SU-DHL-6 (cell line): ENCODE results near the gene AFF2.

ENCODE experiments used
- H2AFZ ChIP-seq: fragments of 200-600 bp; sonication (generic); 2 replicates; pipeline ENCODE4 v1.6.1; 2014; ENCODE audit warnings: low read depth, mild to moderate bottlenecking, moderate library complexity, mixed read lengths, antibody characterized with exemption, low read length; ENCODE audit not compliant: severe bottlenecking
- H3F3A ChIP-seq: fragments of 200-600 bp; shearing (Covaris generic); 2 replicates; pipeline ENCODE4 v1.6.0; 2016; ENCODE audit warnings: antibody characterized with exemption, mild to moderate bottlenecking; ENCODE audit not compliant: insufficient read depth
- H3K27ac ChIP-seq: fragments of 200-600 bp; sonication (generic); 2 replicates; pipeline ENCODE4 v1.5.1; 2016; ENCODE audit warnings: low read depth, mild to moderate bottlenecking, low read length, moderate library complexity, mixed read lengths
- H3K27me3 ChIP-seq: fragments of 200-600 bp; sonication (generic), shearing (Covaris generic); 2 replicates; pipeline ENCODE4 v1.6.0; 2014; ENCODE audit warnings: mild to moderate bottlenecking, low read length
- H3K36me3 ChIP-seq: fragments of 200-600 bp; sonication (generic); 2 replicates; pipeline ENCODE4 v1.6.1; 2014; ENCODE audit warnings: mild to moderate bottlenecking, low read length, mixed read lengths
- H3K4me2 ChIP-seq: fragments of 300-600, 200-600 bp; shearing (Covaris generic), sonication (generic); 2 replicates; pipeline ENCODE4 v1.6.0; 2014; ENCODE audit warnings: low read length, low read depth, mild to moderate bottlenecking; ENCODE audit not compliant: poor library complexity, severe bottlenecking
- H3K4me3 ChIP-seq: fragments of 200-600 bp; sonication (generic); 2 replicates; pipeline ENCODE4 v1.5.1; 2014; ENCODE audit warnings: antibody characterized with exemption, low read length, mild to moderate bottlenecking, mixed read lengths; ENCODE audit not compliant: insufficient read depth, poor library complexity, severe bottlenecking
- H3K79me2 ChIP-seq: fragments of 200-600 bp; sonication (generic); 2 replicates; pipeline ENCODE4 v1.6.1; 2014; ENCODE audit warnings: mild to moderate bottlenecking, low read length, moderate library complexity; ENCODE audit not compliant: insufficient read depth
- H3K9ac ChIP-seq: fragments of 200-600 bp; sonication (generic); 2 replicates; pipeline ENCODE4 v1.7.0; 2014; ENCODE audit warnings: mild to moderate bottlenecking, low read length
- H3K9me2 ChIP-seq: fragments of 200-600 bp; sonication (generic); replicated peaks from 2 replicates; pipeline ENCODE4 v1.6.1; 2014; ENCODE audit warnings: low read length; ENCODE audit not compliant: insufficient read depth
- H3K9me3 ChIP-seq: fragments of 200-600 bp; sonication (generic); 2 replicates; pipeline ENCODE4 v1.6.1; 2014; ENCODE audit warnings: low read length, mixed read lengths; ENCODE audit not compliant: insufficient read depth
- H4K20me1 ChIP-seq: fragments of 200-600 bp; sonication (generic); 2 replicates; pipeline ENCODE4 v1.6.1; 2014; ENCODE audit warnings: low read depth, mild to moderate bottlenecking, antibody characterized with exemption, low read length, moderate library complexity, mixed read lengths
- EZH2phosphoT487 ChIP-seq: fragments of 200-600 bp; sonication (generic), shearing (Covaris generic); conservative IDR thresholded peaks from 2 replicates; pipeline ENCODE4 v1.6.1; 2018; ENCODE audit warnings: mild to moderate bottlenecking, antibody characterized with exemption, low read length, moderate library complexity, mixed read lengths
- TF ChIP-seq, protein P1 (sequence below): fragments of 200-600 bp; sonication (generic); IDR thresholded peaks from one replicate; pipeline ENCODE4 v1.5.1; 2017; ENCODE audit warnings: antibody characterized with exemption, mild to moderate bottlenecking, low read length, moderate library complexity; ENCODE audit not compliant: insufficient read depth, poor library complexity, severe bottlenecking

The AFF2 gene

DNA sequence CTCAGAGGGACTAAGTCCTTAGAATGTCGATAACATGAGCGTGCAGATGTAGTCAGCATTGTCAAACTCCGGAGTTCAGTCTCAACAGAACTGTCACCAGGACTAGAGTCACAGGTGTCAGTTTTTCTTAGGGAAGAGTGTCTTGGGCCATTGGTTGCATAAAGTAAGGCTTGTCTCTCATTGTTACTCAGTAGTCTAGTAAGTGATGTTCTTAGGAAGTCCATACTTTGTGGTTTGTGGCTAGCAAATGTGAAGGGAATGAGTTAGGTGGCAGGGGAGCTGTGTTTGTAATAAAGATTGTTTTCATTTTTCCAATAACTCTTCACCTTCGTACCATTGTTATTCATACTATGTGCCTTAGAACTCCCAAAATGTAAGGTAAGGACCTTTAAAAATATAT is 119.6 kb downstream of the AFF2 start:
- no peak overlapping the region for H3K4me2 ChIP-seq
- peaks cover 87% of the 10 kb centered on the region for H3K79me2 ChIP-seq
- no peaks in the 10 kb centered on the region for H3K27me3 ChIP-seq
- H3K4me3 ChIP-seq, result no peak overlapping the region
- no peaks in the 10 kb centered on the region; the same call in 1 of the 2 replicates for H3K36me3 ChIP-seq
- no peak overlapping the region for H2AFZ ChIP-seq
- H4K20me1 ChIP-seq, result no peaks in the 10 kb centered on the region; the same call in 1 of the 2 replicates
- H3K9me3 ChIP-seq, result no peaks in the 10 kb centered on the region
- no peak overlapping the region for H3K9ac ChIP-seq
- no peak for TF ChIP-seq EZH2phosphoT487
- TF ChIP-seq, protein P1, sequence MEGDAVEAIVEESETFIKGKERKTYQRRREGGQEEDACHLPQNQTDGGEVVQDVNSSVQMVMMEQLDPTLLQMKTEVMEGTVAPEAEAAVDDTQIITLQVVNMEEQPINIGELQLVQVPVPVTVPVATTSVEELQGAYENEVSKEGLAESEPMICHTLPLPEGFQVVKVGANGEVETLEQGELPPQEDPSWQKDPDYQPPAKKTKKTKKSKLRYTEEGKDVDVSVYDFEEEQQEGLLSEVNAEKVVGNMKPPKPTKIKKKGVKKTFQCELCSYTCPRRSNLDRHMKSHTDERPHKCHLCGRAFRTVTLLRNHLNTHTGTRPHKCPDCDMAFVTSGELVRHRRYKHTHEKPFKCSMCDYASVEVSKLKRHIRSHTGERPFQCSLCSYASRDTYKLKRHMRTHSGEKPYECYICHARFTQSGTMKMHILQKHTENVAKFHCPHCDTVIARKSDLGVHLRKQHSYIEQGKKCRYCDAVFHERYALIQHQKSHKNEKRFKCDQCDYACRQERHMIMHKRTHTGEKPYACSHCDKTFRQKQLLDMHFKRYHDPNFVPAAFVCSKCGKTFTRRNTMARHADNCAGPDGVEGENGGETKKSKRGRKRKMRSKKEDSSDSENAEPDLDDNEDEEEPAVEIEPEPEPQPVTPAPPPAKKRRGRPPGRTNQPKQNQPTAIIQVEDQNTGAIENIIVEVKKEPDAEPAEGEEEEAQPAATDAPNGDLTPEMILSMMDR, result no peak
- H3F3A ChIP-seq, result no peaks in the 10 kb centered on the region
- H3K27ac ChIP-seq, result no peak overlapping the region
- no peaks in the 10 kb centered on the region for H3K9me2 ChIP-seq

DNA sequence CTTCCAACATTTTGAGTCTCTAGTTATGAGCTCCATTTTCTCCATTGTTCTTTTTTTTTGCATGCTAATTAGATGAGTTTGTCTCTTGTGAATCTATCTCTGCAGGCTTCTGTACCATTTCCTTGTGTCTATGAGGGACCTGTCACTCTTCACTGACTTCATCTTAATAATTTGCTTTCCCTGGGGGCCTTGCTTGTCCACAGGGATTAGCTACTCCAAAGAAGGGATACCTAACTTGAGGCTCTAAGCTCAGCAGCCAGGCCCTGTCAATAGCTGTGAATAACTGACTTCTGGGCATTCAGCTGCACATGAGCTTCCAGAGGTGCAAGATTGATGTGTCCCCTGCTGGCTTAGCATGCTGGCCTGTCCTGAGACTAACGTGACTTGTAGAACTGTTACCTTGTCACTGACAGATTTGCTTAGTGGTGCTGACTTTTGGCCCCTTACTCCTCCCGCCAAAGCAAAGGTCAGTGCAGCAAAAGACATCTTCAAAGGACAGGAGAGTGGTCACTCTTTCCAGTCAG is 124.6 kb downstream of the AFF2 start:
- no peak overlapping the region for H3K9ac ChIP-seq
- no peaks in the 10 kb centered on the region for H4K20me1 ChIP-seq
- H2AFZ ChIP-seq, result no peak overlapping the region
- H3K27me3 ChIP-seq, result no peaks in the 10 kb centered on the region
- H3K4me2 ChIP-seq, result no peak overlapping the region
- no peaks in the 10 kb centered on the region for H3K9me3 ChIP-seq
- no peak overlapping the region for H3K27ac ChIP-seq
- TF ChIP-seq EZH2phosphoT487, result no peak
- TF ChIP-seq, protein P1, result no peak
- no peaks in the 10 kb centered on the region for H3F3A ChIP-seq
- H3K79me2 ChIP-seq, result peaks cover 95% of the 10 kb centered on the region
- H3K36me3 ChIP-seq, result no peaks in the 10 kb centered on the region
- no peak overlapping the region for H3K4me3 ChIP-seq
- H3K9me2 ChIP-seq, result no peaks in the 10 kb centered on the region

DNA sequence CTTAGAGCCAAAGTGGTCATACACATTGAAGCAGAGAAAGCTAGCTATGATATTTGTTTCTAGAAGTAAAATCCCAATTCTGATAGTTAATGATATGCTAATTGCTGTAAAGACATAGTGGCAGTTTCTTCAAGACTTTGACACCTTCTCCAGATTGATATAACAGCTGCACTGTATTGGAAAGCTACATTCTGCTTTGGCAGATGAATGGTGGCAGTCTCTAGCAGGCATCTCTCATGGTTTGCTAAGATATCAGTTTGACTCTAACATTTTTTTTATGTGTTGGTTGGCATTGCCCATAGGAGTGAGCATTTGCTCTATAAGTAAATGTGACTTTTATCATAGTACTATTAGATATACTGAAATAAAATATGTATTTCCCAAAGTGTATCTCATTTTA is 128.2 kb downstream of the AFF2 start:
- TF ChIP-seq, protein P1, result no peak
- TF ChIP-seq EZH2phosphoT487, result no peak
- Histone ChIP-seq H2AFZ (no peak overlapping the region), H3K27ac (no peak overlapping the region), H3K27me3 (no peaks in the 10 kb centered on the region), H3K4me2 (no peak overlapping the region), H3F3A (no peaks in the 10 kb centered on the region), H3K79me2 (peaks cover 96% of the 10 kb centered on the region), H3K4me3 (no peak overlapping the region), H3K9me3 (no peaks in the 10 kb centered on the region), H4K20me1 (no peaks in the 10 kb centered on the region; the same call in 1 of the 2 replicates), H3K36me3 (no peaks in the 10 kb centered on the region), H3K9ac (no peak overlapping the region), H3K9me2 (no peaks in the 10 kb centered on the region)
